HFF-Myc (cell line): Measurements from ENCODE around the gene SPACA7.

Experiments
- DNase-seq: peaks from one replicate; pipeline ENCODE4 v3.0.0-alpha.2; 2011; ENCODE audit warnings: low read depth; ENCODE audit errors: extremely low read depth
- H3K4me3 ChIP-seq: replicated peaks from 2 replicates; pipeline ENCODE4 v1.5.1; 2011; ENCODE audit warnings: low read depth, mild to moderate bottlenecking, control low read depth, low read length
- CTCF ChIP-seq: IDR thresholded peaks from 2 replicates; pipeline ENCODE4 v1.5.1; 2012; ENCODE audit warnings: mild to moderate bottlenecking, low read depth, low read length, control low read depth; ENCODE audit errors: missing control alignments

The SPACA7 gene

GRCh38 chr13:112348642-112349345 lies 27.4 kb upstream of the SPACA7 start:
- H3K4me3 ChIP-seq, result no peak overlapping the region
- no peak for DNase-seq
- no peak for TF ChIP-seq CTCF

- no peak for DNase-seq
- no peak for TF ChIP-seq CTCF
- no peak overlapping the region for H3K4me3 ChIP-seq
Measured at GRCh38 chr13:112349681-112350080, 26.5 kb upstream of the SPACA7 start.

GRCh38 chr13:112350300-112350699 lies 25.9 kb upstream of the SPACA7 start:
- TF ChIP-seq CTCF, result no peak
- DNase-seq, result no peak
- no peak overlapping the region for H3K4me3 ChIP-seq

GRCh38 chr13:112351825-112352224 lies 24.3 kb upstream of the SPACA7 start:
- H3K4me3 ChIP-seq, result no peak overlapping the region
- DNase-seq, result no peak
- TF ChIP-seq CTCF, result no peak

- no peak overlapping the region for H3K4me3 ChIP-seq
- TF ChIP-seq CTCF, result no peak
- DNase-seq, result no peak
Measured at GRCh38 chr13:112353856-112354255, 22.3 kb upstream of the SPACA7 start.

- TF ChIP-seq CTCF, result no peak
- no peak overlapping the region for H3K4me3 ChIP-seq
- DNase-seq, result no peak
Measured at GRCh38 chr13:112354330-112355273, 21.6 kb upstream of the SPACA7 start.
